Prostate gland (tissue), 2 donors: ENCODE data around the gene RGS18.

ENCODE experiments used
- POLR2A ChIP-seq: fragments of 450-650 bp; IDR thresholded peaks from one replicate; pipeline ENCODE4 v1.6.1; 2016; ENCODE audit warnings: antibody characterized with exemption, mild to moderate bottlenecking
- POLR2AphosphoS5 ChIP-seq: sonication (generic); formaldehyde crosslinking; IDR thresholded peaks from one replicate; pipeline ENCODE4 v1.6.1; 2017; ENCODE audit warnings: antibody characterized with exemption
- TF ChIP-seq, protein P1 (sequence below), 4 experiments: fragments of 200-600 bp in 2 of 4; fragments of 450-650 bp in 2 of 4; sonication (generic) in 2 of 4; IDR thresholded peaks; 1 replicate in 3 of 4; 2 replicates in 1 of 4; pipeline ENCODE4 v1.5.1; 2016 to 2019; ENCODE audit warnings: antibody characterized with exemption in 4 of 4, mild to moderate bottlenecking in 2 of 4, moderate library complexity in 2 of 4

DNA sequence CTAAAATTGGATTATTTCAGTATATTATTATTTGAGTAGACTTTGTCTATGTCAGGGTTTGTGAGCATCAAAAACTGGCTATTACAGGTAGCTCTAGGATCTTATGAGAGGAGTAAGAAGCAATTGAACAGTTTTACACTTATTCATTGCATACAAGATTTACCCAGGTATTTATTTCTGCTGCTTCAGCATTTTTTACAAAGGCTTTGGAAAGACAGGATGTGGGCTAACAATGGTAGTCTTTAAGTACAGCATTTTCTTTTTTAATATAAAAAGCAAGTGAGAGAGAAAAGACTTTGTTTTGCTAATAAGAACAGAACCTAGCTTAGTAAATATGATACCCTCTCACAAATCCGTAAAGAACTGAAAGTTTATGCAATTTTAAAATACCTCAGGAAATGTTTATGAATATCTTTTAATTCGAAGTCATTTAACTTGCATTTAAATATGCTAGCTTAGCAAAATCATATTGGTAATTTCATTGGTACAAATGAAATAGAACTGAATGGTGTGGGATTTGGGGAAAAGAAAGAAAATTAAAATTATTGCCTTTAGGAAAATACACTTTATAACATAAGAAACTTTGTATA lies 32.1 kb upstream of the RGS18 start:
- TF ChIP-seq, protein P1, sequence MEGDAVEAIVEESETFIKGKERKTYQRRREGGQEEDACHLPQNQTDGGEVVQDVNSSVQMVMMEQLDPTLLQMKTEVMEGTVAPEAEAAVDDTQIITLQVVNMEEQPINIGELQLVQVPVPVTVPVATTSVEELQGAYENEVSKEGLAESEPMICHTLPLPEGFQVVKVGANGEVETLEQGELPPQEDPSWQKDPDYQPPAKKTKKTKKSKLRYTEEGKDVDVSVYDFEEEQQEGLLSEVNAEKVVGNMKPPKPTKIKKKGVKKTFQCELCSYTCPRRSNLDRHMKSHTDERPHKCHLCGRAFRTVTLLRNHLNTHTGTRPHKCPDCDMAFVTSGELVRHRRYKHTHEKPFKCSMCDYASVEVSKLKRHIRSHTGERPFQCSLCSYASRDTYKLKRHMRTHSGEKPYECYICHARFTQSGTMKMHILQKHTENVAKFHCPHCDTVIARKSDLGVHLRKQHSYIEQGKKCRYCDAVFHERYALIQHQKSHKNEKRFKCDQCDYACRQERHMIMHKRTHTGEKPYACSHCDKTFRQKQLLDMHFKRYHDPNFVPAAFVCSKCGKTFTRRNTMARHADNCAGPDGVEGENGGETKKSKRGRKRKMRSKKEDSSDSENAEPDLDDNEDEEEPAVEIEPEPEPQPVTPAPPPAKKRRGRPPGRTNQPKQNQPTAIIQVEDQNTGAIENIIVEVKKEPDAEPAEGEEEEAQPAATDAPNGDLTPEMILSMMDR (IDR thresholded peaks at IDR 0.05) = no peak
- TF ChIP-seq POLR2AphosphoS5 = no peak
- no peak for TF ChIP-seq POLR2A
